Peyer's patch (tissue), 4 donors: ENCODE data around the gene DPEP3. TPM values are rescaled to one million over a fixed set of nuclear protein-coding genes. Genes with fewer than 3 reads are reported as not detected.

ENCODE experiments used
- DNase-seq, 3 donors: peaks; one replicate each; pipeline ENCODE4 v3.0.0-alpha.2; 2017 to 2019
- H3K27ac ChIP-seq, 4 donors: fragments of 200-600 bp; sonication (generic); one replicate each; pipeline ENCODE4 v1.5.1; 2016 to 2019
- H3K27me3 ChIP-seq, 2 donors: fragments of 200-600 bp; sonication (generic); one replicate each; pipeline ENCODE4 v1.5.1; 2019
- H3K36me3 ChIP-seq, 3 donors: fragments of 200-600 bp; sonication (generic); one replicate each; pipeline ENCODE4 v1.5.1; 2016 to 2019
- H3K4me1 ChIP-seq, 4 donors: fragments of 200-600 bp; sonication (generic); one replicate each; pipeline ENCODE4 v1.5.1; 2016 to 2019
- H3K4me3 ChIP-seq, 4 donors: fragments of 200-600 bp; sonication (generic); 1 replicate in 3 of 4; 2 replicates in 1 of 4; pipeline ENCODE4 v1.5.1; 2016 to 2019; ENCODE audit warnings: mild to moderate bottlenecking in 1 of 4
- H3K9me3 ChIP-seq, 4 donors: fragments of 200-600 bp; sonication (generic); one replicate each; pipeline ENCODE4 v1.5.1; 2016 to 2019; ENCODE audit warnings: mild to moderate bottlenecking in 1 of 4
- CTCF ChIP-seq, 6 experiments: fragments of 450-650 bp in 4 of 6; fragments of 200-600 bp in 2 of 6; sonication (generic) in 1 of 6; IDR thresholded peaks; one replicate each; pipeline ENCODE4 v1.5.1; 2017 to 2019; ENCODE audit warnings: antibody characterized with exemption in 6 of 6, mild to moderate bottlenecking in 3 of 6, moderate library complexity in 1 of 6
- POLR2A ChIP-seq, 2 donors: fragments of 450-650 bp; IDR thresholded peaks; one replicate each; pipeline ENCODE4 v1.5.1; 2017; ENCODE audit warnings: antibody characterized with exemption in 2 of 2, mild to moderate bottlenecking in 2 of 2, moderate library complexity in 2 of 2
- total RNA-seq, 4 donors: library from RNA; depleted of rRNA; stranded (reverse); fragments of >200 nt; gene quantifications; one replicate each; pipeline ENCODE4 v1.1.0, GENCODE V29; 2016

The DPEP3 gene
- total RNA-seq, 4 donors from 2014 or later = not detected

DNA sequence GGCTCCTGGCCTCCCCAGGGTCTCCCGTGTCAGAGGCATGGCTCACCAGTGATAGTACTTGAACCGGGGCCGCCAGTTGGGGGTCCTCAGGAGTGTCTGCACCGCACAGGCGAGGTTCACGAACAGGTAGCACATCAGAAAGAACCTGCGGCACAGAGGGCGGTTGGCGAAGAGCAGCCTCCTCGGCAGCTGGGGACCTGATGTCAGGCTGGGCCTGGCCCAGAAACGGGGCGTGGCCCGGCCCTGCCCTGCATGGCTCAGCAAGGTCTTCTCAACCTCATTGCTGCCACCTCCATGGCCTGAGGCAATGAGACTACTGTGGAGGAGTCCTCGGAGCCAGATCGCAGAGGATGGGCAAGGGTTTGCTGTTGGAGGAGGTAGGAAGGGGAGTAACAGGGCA, 32.3 kb downstream of the DPEP3 start:
- H3K27me3 ChIP-seq = no peaks in the 10 kb centered on the region
- H3K4me1 ChIP-seq = peaks cover 0 to 31% (median 0%) of the 10 kb centered on the region in 4 donors
- H3K4me3 ChIP-seq = no peak overlapping the region
- TF ChIP-seq CTCF (IDR thresholded peaks at IDR 0.05) (no peak), POLR2A (IDR thresholded peaks at IDR 0.05) (no peak)
- no peaks in the 10 kb centered on the region for H3K9me3 ChIP-seq
- no peak overlapping the region for H3K27ac ChIP-seq
- no peak for DNase-seq
- H3K36me3 ChIP-seq = peaks cover 0 to 61% (median 0%) of the 10 kb centered on the region in 3 donors

DNA sequence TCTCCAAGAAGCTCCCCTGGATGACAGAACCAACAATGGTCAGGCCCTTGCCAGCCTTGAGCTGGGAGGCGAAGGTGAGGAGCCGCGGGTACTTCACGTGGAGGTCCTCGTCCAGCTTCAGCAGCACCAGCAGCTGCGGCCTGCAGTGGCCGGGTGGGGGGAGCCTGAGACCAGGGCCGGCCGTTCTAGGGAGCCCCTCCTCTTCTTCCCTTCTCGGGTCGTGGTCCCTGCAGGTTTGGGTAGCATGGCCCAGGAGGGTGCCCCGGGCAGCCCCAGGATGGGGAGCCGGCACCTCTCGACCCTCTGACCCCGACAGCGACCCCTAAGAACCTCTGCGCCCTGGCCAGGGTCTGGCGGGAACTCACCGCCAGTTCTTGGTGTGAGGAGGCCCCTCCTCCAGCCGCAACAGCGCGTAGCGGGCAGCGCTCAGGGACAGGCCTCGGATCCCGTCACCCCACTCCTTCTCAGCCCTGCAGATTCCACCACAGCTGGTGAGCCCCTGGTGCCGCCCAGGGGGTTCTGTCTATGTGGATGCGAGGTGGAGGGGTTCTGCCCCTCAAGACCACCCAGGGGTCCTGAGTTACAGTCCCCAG, 33.2 kb downstream of the DPEP3 start:
- TF ChIP-seq POLR2A (IDR thresholded peaks at IDR 0.05) = no peak
- no peak for TF ChIP-seq CTCF (IDR thresholded peaks at IDR 0.05)
- H3K36me3 ChIP-seq = peaks cover 0 to 66% (median 0%) of the 10 kb centered on the region in 3 donors
- DNase-seq = no peak

GRCh38 chr16:67946128-67946569, 34.1 kb downstream of the DPEP3 start:
- no peak overlapping the region for H3K4me3 ChIP-seq
- no peak for DNase-seq
- TF ChIP-seq POLR2A (IDR thresholded peaks at IDR 0.05) (no peak), CTCF (IDR thresholded peaks at IDR 0.05) (no peak)
- H3K36me3 ChIP-seq = peaks cover 0 to 59% (median 0%) of the 10 kb centered on the region in 3 donors
- H3K9me3 ChIP-seq = no peaks in the 10 kb centered on the region
- H3K4me1 ChIP-seq = peaks cover 0 to 23% (median 0%) of the 10 kb centered on the region in 4 donors
- no peaks in the 10 kb centered on the region for H3K27me3 ChIP-seq
- H3K27ac ChIP-seq = no peak overlapping the region

More for the DNA sequence above, 33.2 kb downstream of the DPEP3 start:
- Histone ChIP-seq H3K27me3 (no peaks in the 10 kb centered on the region), H3K4me3 (no peak overlapping the region), H3K9me3 (no peaks in the 10 kb centered on the region), H3K27ac (no peak overlapping the region), H3K4me1 (peaks cover 0 to 27% (median 0%) of the 10 kb centered on the region in 4 donors)

DNA sequence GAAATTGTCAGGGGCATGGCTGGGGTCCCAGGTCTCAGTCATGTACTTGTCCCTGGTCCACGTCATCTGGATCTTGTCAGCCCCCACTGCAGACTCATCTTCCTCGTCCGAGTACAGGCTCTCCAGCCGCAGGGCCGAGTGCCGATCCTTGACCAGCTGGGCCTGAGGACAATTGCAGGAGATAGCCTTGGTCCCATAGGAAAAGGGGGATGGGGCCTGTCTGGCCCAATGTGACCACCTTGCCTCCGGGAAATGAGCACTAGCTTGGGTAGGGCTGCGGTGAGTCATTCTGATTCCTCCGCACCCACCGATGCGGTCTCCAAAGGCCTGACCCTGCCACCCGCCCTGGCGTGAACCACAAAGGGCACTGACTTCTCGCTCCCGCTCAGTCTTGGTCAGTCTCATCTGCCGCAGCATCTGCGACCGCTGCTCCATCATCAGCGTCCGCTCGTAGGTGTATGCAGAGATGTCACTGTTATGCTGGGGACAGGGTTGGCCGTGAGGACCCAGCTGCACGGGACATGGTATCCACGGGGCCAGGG, 34.8 kb downstream of the DPEP3 start:
- TF ChIP-seq POLR2A (IDR thresholded peaks at IDR 0.05) (no peak), CTCF (IDR thresholded peaks at IDR 0.05) (no peak)
- Histone ChIP-seq H3K36me3 (peaks cover 0 to 53% (median 0%) of the 10 kb centered on the region in 3 donors), H3K4me1 (peaks cover 0 to 23% (median 0%) of the 10 kb centered on the region in 4 donors), H3K27ac (peak overlapping the region in 1 of 4 donors; percentile 64), H3K9me3 (no peaks in the 10 kb centered on the region), H3K27me3 (no peaks in the 10 kb centered on the region), H3K4me3 (no peak overlapping the region)
- no peak for DNase-seq

GRCh38 chr16:67944690-67945391, 35.5 kb downstream of the DPEP3 start:
- H3K9me3 ChIP-seq = no peaks in the 10 kb centered on the region
- H3K27me3 ChIP-seq = no peaks in the 10 kb centered on the region
- no peak for DNase-seq
- peaks cover 0 to 48% (median 0%) of the 10 kb centered on the region in 3 donors for H3K36me3 ChIP-seq
- H3K27ac ChIP-seq = peak overlapping the region; percentile 10 to 72 (median 43)
- H3K4me1 ChIP-seq = peaks cover 0 to 30% (median 3%) of the 10 kb centered on the region in 4 donors
- no peak for TF ChIP-seq CTCF (IDR thresholded peaks at IDR 0.05)
- TF ChIP-seq POLR2A (IDR thresholded peaks at IDR 0.05) = no peak
- no peak overlapping the region for H3K4me3 ChIP-seq
